Stomach (tissue), 4 donors: ENCODE measurements around the gene VAMP2.
A peak's percentile ranks its signal among the peaks of the same experiment; 100 is the strongest.

ENCODE experiments used
- EP300 ChIP-seq: sonication (generic); formaldehyde crosslinking; IDR thresholded peaks from one replicate; pipeline ENCODE4 v1.6.1; 2017; ENCODE audit warnings: antibody characterized with exemption
- POLR2A ChIP-seq, 4 donors: fragments of 450-650 bp; IDR thresholded peaks; one replicate each; pipeline ENCODE4 v1.6.1; 2016; ENCODE audit warnings: antibody characterized with exemption in 4 of 4, control low read depth in 2 of 4, mild to moderate bottlenecking in 1 of 4, moderate library complexity in 1 of 4
- TF ChIP-seq, protein P1 (sequence below), 7 experiments: fragments of 450-650 bp in 4 of 7; fragments of 200-600 bp in 3 of 7; sonication (generic) in 3 of 7; IDR thresholded peaks; one replicate each; pipeline ENCODE4 v1.5.1; 2016 to 2019; ENCODE audit warnings: antibody characterized with exemption in 7 of 7, control low read depth in 2 of 7, mild to moderate bottlenecking in 1 of 7

GRCh38 chr17:8186787-8187516 is 24.2 kb upstream of the VAMP2 start:
- TF ChIP-seq, protein P1, sequence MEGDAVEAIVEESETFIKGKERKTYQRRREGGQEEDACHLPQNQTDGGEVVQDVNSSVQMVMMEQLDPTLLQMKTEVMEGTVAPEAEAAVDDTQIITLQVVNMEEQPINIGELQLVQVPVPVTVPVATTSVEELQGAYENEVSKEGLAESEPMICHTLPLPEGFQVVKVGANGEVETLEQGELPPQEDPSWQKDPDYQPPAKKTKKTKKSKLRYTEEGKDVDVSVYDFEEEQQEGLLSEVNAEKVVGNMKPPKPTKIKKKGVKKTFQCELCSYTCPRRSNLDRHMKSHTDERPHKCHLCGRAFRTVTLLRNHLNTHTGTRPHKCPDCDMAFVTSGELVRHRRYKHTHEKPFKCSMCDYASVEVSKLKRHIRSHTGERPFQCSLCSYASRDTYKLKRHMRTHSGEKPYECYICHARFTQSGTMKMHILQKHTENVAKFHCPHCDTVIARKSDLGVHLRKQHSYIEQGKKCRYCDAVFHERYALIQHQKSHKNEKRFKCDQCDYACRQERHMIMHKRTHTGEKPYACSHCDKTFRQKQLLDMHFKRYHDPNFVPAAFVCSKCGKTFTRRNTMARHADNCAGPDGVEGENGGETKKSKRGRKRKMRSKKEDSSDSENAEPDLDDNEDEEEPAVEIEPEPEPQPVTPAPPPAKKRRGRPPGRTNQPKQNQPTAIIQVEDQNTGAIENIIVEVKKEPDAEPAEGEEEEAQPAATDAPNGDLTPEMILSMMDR (IDR thresholded peaks at IDR 0.05), result peak in 2 of 7 experiments; percentile 20 to 33
- TF ChIP-seq EP300 (no peak), POLR2A (IDR thresholded peaks at IDR 0.05) (no peak)
